ENCODE data around the gene CEP72. TPM values are rescaled to one million over a fixed set of nuclear protein-coding genes. Genes with fewer than 3 reads are reported as not detected.

Gene CEP72
- total and polyA plus RNA-seq, 2 donors (not counting 1 experiment from before 2014, with no cell fraction given): 7.7 to 32.9 TPM

DNA sequence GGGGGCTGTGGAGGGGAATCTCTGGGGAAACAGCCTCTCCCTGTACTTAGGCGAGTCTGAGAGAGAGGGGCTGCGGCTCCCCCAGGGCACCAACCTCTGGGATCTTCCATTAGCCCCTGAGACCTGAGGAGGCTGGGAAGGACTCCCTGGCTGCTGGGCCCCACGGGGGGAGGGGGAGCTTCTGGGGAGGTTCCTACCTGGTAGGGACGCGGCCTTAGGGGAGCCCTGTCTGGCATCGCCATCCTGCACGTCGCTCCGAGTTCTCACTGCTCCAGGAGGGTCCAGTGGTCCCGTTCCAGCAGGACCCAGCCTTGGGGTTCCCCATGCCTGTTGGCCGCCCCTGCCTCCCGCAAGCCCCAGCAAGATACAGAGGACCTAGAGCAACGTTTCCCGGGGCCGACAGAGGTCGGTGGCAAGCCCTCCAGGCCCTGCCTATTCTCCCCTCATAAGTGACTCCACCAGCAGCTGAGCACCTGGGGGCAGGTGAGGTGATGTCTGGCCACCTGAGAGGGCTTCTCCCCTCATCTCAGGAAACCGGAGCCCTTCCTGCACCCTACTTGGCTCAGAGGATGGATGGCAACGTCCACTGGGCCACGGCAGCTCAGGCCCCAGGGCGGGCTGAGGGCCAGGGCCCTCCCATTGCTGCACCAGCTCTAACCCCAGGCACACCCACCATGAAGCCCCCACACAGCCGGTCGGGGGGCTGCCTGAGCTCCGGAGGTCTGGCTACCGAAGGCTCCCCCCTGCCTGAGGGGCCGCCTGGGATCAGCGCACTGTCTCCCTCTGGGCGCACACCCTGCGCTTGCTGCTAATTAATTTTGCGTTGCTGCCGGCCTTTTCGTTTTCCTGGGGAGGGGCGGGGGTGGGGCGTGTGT, 58.5 kb downstream of the CEP72 start:
- Histone ChIP-seq H3K36me3 (replicated peaks in 1 of 2; ENCODE audit: control extremely low read depth in 1 of 2, control insufficient read depth in 1 of 2, extremely low read depth in 1 of 2, insufficient read depth in 2 of 2, low read length in 1 of 2) (no peaks in the 10 kb centered on the region), H2AFZ (ENCODE audit: insufficient read depth, low read depth, low read length, poor library complexity, severe bottlenecking) (no peak overlapping the region), H3K27ac (ENCODE audit: low read length in 2 of 2) (no peak overlapping the region), H3K9me3 (ENCODE audit: control extremely low read depth in 1 of 3, control insufficient read depth in 2 of 3, insufficient read depth in 1 of 3, low read length in 2 of 3) (peaks cover 0 to 11% (median 0%) of the 10 kb centered on the region in 3 donors), H3K79me2 (ENCODE audit: control insufficient read depth, insufficient read depth, low read length) (no peaks in the 10 kb centered on the region), H3K9ac (ENCODE audit: low read length) (no peak overlapping the region), H3K4me2 (replicated peaks; ENCODE audit: low read depth, low read length, poor library complexity, severe bottlenecking) (no peak overlapping the region), H3K4me3 (ENCODE audit: control extremely low read depth in 1 of 5, extremely low read depth in 1 of 5, insufficient read depth in 1 of 5, low read depth in 2 of 5, low read length in 4 of 5) (no peak overlapping the region), H3K27me3 (replicated peaks in 1 of 4; ENCODE audit: control extremely low read depth in 1 of 4, control insufficient read depth in 3 of 4, insufficient read depth in 4 of 4, low read length in 3 of 4) (peaks cover 0 to 35% (median 5%) of the 10 kb centered on the region in 4 experiments), H3K4me1 (ENCODE audit: control insufficient read depth in 2 of 2, insufficient read depth in 2 of 2, low read length in 2 of 2) (peaks cover 22 to 23% of the 10 kb centered on the region in 2 donors), H4K20me1 (ENCODE audit: control insufficient read depth, insufficient read depth, low read length, poor library complexity, severe bottlenecking) (no peaks in the 10 kb centered on the region)
- Mint-ChIP-seq H3K9me3 (ENCODE audit: insufficient read depth) (no peaks in the 10 kb centered on the region), H3K27ac (no peak overlapping the region), H3K4me3 (no peak overlapping the region), H3K27me3 (peaks cover 5% of the 10 kb centered on the region), H3K4me1 (peaks cover 12% of the 10 kb centered on the region)
- intact Hi-C loops (cut with micrococcal nuclease): loop anchor here (2.0 kb wide), 1 partner anchor 232 kb away; no protein-coding TSS in a partner anchor
- 81% methylated on average over 24 of the region's 33 CpGs for WGBS (ENCODE audit: insufficient coverage)
- TF ChIP-seq, protein P1, sequence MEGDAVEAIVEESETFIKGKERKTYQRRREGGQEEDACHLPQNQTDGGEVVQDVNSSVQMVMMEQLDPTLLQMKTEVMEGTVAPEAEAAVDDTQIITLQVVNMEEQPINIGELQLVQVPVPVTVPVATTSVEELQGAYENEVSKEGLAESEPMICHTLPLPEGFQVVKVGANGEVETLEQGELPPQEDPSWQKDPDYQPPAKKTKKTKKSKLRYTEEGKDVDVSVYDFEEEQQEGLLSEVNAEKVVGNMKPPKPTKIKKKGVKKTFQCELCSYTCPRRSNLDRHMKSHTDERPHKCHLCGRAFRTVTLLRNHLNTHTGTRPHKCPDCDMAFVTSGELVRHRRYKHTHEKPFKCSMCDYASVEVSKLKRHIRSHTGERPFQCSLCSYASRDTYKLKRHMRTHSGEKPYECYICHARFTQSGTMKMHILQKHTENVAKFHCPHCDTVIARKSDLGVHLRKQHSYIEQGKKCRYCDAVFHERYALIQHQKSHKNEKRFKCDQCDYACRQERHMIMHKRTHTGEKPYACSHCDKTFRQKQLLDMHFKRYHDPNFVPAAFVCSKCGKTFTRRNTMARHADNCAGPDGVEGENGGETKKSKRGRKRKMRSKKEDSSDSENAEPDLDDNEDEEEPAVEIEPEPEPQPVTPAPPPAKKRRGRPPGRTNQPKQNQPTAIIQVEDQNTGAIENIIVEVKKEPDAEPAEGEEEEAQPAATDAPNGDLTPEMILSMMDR (IDR thresholded peaks at IDR 0.05): no peak
- no peak for TF ChIP-seq EZH2 (IDR thresholded peaks at IDR 0.05; ENCODE audit: borderline replicate concordance, insufficient read depth, low read depth, low read length, poor library complexity, severe bottlenecking)
- no peak for ATAC-seq (ENCODE audit: low read depth)
- no peak for DNase-seq
- ChIA-PET POLR2A (no interaction called here), CTCF (interaction anchor here (5.3 kb wide), 1 partner anchor 232 kb away, joined by 63 read pairs; no protein-coding TSS in a partner anchor)

All from B cell (primary cell).